ENCODE data around the gene MAPKAP1. TPM values are rescaled to one million over a fixed set of nuclear protein-coding genes. Genes with fewer than 3 reads are reported as not detected.

The MAPKAP1 gene
- total and polyA plus RNA-seq, 2 of the 13 experiments (the other 11 are each of a cell fraction or from before 2014, with no cell fraction given), result 45.0 to 64.3 TPM

DNA sequence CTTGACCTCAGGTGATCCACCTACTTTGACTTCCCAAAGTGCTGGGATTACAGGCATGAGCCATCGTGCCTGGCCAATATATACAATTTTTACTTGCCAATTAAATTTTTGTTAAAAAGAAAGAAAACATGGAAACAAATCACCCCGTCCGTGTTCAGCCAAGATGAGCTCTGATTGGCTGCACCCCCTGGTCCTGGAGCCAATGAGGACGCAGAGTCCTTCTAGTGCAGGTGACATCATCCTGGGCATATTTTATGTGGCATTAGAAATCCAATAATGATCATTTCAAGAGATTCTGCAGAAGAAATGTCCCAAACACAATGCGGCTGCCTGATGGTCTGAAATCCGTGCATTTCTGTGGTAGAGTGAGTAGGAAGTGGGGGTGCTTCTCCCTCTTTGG lies 285.8 kb downstream of the MAPKAP1 start:
- no peak overlapping the region for H3K27ac ChIP-seq (ENCODE audit: extremely low read length, insufficient read depth, low read length)
- no peaks in the 10 kb centered on the region for H4K20me1 ChIP-seq (ENCODE audit: insufficient read depth, low read length)
- no peak overlapping the region for H3K4me3 ChIP-seq (replicated peaks in 1 of 3; ENCODE audit: insufficient read depth in 1 of 3, low read depth in 2 of 3, low read length in 3 of 3)
- BruUV-seq (replicated peaks), result no TSS peak
- POLR2A ChIA-PET, result no interaction called here
- CTCF ChIA-PET (ENCODE audit: low intra/inter-chr PET ratio, low total read pairs), result no interaction called here
- no peak for FAIRE-seq
- H3K9ac ChIP-seq (ENCODE audit: insufficient read depth, low read depth, low read length), result no peak overlapping the region
- TF ChIP-seq NFYB (CRISPR knock-in tag; IDR thresholded peaks at IDR 0.05) (0 out of 2 replicates have a peak, but pooled peaks have one; percentile 15), NCOA1 (CRISPR knock-in tag; IDR thresholded peaks at IDR 0.05) (no peak)
- in situ Hi-C loops (cut with HindIII; ENCODE audit: extremely low pct_ligation_motif_present, low pct_unique_long_range_greater_than_20kb) (no loop called here), intact Hi-C loops (cut with micrococcal nuclease; ENCODE audit: unreplicated experiment) (no loop called here)
- no peaks in the 10 kb centered on the region for H3K9me3 ChIP-seq (ENCODE audit: low read length)
- H2AFZ ChIP-seq (ENCODE audit: low read length), result no peak overlapping the region
- no peak for DNase-seq (ENCODE audit: low spot score)
- ATAC-seq, result no peak
- H3K4me2 ChIP-seq (ENCODE audit: low read depth, low read length), result no peak overlapping the region
- H3K36me3 ChIP-seq (replicated peaks in 1 of 2; ENCODE audit: control insufficient read depth in 1 of 2, insufficient read depth in 2 of 2, low read length in 2 of 2), result no peaks in the 10 kb centered on the region
- peaks cover 41% of the 10 kb centered on the region for H3K4me1 ChIP-seq (ENCODE audit: insufficient read depth, low read length)
- peaks cover 1 to 3% of the 10 kb centered on the region in 2 experiments; a peak in 1 of 5 replicates for H3K27me3 ChIP-seq (ENCODE audit: control insufficient read depth in 1 of 2, insufficient read depth in 2 of 2, low read length in 2 of 2)
- no peaks in the 10 kb centered on the region for H3K79me2 ChIP-seq (ENCODE audit: insufficient read depth, low read length)
- WGBS (ENCODE audit: low lambda C conversion rate), result 66% methylated on average over 6 of the region's 6 CpGs

DNA sequence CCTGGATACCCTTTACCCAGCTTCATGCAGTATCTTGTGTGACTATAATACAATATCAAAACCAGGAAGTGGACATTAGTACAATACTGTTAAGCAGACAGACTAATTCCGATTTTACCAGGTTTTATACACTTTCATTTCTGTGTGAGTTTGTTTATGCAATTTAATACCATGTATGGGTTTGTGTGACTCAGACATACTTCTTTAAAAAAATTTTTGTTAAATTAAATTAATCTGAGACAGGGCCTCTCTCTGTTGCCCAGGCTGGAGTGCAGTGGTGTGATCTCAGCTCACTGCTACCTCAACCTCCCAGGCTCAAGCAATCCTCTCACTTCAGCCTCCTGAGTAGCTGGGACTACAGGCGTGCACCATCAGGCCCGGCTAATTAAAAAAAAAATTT lies 288.6 kb downstream of the MAPKAP1 start:
- Histone ChIP-seq H3K27ac (ENCODE audit: extremely low read length, insufficient read depth, low read length) (no peak overlapping the region), H2AFZ (ENCODE audit: low read length) (no peak overlapping the region), H3K4me1 (ENCODE audit: insufficient read depth, low read length) (peaks cover 19% of the 10 kb centered on the region), H3K9me3 (ENCODE audit: low read length) (no peaks in the 10 kb centered on the region), H3K79me2 (ENCODE audit: insufficient read depth, low read length) (no peaks in the 10 kb centered on the region), H3K4me3 (replicated peaks in 1 of 3; ENCODE audit: insufficient read depth in 1 of 3, low read depth in 2 of 3, low read length in 3 of 3) (no peak overlapping the region), H3K27me3 (ENCODE audit: control insufficient read depth in 1 of 2, insufficient read depth in 2 of 2, low read length in 2 of 2) (peaks cover 1 to 3% of the 10 kb centered on the region in 2 experiments; a peak in 1 of 5 replicates), H3K36me3 (replicated peaks in 1 of 2; ENCODE audit: control insufficient read depth in 1 of 2, insufficient read depth in 2 of 2, low read length in 2 of 2) (no peaks in the 10 kb centered on the region), H4K20me1 (ENCODE audit: insufficient read depth, low read length) (no peaks in the 10 kb centered on the region), H3K9ac (ENCODE audit: insufficient read depth, low read depth, low read length) (no peak overlapping the region), H3K4me2 (ENCODE audit: low read depth, low read length) (no peak overlapping the region)
- FAIRE-seq, result no peak
- no peak for ATAC-seq
- in situ Hi-C loops (cut with HindIII; ENCODE audit: extremely low pct_ligation_motif_present, low pct_unique_long_range_greater_than_20kb), result no loop called here
- no TSS peak for BruUV-seq (replicated peaks)
- no peak for DNase-seq (ENCODE audit: low spot score)
- ChIA-PET POLR2A (no interaction called here), CTCF (ENCODE audit: low intra/inter-chr PET ratio, low total read pairs) (no interaction called here)
- WGBS (ENCODE audit: low lambda C conversion rate), result 51% methylated on average over 3 of the region's 3 CpGs
- intact Hi-C loops (cut with micrococcal nuclease; ENCODE audit: unreplicated experiment), result no loop called here
- TF ChIP-seq, protein P1, sequence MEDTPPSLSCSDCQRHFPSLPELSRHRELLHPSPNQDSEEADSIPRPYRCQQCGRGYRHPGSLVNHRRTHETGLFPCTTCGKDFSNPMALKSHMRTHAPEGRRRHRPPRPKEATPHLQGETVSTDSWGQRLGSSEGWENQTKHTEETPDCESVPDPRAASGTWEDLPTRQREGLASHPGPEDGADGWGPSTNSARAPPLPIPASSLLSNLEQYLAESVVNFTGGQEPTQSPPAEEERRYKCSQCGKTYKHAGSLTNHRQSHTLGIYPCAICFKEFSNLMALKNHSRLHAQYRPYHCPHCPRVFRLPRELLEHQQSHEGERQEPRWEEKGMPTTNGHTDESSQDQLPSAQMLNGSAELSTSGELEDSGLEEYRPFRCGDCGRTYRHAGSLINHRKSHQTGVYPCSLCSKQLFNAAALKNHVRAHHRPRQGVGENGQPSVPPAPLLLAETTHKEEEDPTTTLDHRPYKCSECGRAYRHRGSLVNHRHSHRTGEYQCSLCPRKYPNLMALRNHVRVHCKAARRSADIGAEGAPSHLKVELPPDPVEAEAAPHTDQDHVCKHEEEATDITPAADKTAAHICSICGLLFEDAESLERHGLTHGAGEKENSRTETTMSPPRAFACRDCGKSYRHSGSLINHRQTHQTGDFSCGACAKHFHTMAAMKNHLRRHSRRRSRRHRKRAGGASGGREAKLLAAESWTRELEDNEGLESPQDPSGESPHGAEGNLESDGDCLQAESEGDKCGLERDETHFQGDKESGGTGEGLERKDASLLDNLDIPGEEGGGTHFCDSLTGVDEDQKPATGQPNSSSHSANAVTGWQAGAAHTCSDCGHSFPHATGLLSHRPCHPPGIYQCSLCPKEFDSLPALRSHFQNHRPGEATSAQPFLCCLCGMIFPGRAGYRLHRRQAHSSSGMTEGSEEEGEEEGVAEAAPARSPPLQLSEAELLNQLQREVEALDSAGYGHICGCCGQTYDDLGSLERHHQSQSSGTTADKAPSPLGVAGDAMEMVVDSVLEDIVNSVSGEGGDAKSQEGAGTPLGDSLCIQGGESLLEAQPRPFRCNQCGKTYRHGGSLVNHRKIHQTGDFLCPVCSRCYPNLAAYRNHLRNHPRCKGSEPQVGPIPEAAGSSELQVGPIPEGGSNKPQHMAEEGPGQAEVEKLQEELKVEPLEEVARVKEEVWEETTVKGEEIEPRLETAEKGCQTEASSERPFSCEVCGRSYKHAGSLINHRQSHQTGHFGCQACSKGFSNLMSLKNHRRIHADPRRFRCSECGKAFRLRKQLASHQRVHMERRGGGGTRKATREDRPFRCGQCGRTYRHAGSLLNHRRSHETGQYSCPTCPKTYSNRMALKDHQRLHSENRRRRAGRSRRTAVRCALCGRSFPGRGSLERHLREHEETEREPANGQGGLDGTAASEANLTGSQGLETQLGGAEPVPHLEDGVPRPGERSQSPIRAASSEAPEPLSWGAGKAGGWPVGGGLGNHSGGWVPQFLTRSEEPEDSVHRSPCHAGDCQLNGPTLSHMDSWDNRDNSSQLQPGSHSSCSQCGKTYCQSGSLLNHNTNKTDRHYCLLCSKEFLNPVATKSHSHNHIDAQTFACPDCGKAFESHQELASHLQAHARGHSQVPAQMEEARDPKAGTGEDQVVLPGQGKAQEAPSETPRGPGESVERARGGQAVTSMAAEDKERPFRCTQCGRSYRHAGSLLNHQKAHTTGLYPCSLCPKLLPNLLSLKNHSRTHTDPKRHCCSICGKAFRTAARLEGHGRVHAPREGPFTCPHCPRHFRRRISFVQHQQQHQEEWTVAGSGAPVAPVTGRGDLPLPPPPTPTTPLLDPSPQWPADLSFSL (CRISPR knock-in tag; IDR thresholded peaks at IDR 0.05), result no peak
- TF ChIP-seq RBFOX2 (IDR thresholded peaks at IDR 0.05; ENCODE audit: low read depth, low read length) (no peak), KDM6A (CRISPR knock-in tag; IDR thresholded peaks at IDR 0.05; ENCODE audit: low read depth) (no peak), RFXANK (CRISPR knock-in tag; IDR thresholded peaks at IDR 0.05) (no peak), ATF7 (IDR thresholded peaks at IDR 0.05) (no peak), ATF7 (CRISPR knock-in tag; IDR thresholded peaks at IDR 0.05) (no peak), ZNF180 (CRISPR knock-in tag; IDR thresholded peaks at IDR 0.05; ENCODE audit: borderline replicate concordance, low read depth) (no peak), ZFP41 (CRISPR knock-in tag; IDR thresholded peaks at IDR 0.05; ENCODE audit: borderline replicate concordance) (no peak), FOXA1 (IDR thresholded peaks at IDR 0.05) (no peak), FOXA1 (CRISPR knock-in tag; IDR thresholded peaks at IDR 0.05) (no peak), NBN (conservative IDR thresholded peaks at IDR 0.05) (no peak)
- TF ChIP-seq, protein P2, sequence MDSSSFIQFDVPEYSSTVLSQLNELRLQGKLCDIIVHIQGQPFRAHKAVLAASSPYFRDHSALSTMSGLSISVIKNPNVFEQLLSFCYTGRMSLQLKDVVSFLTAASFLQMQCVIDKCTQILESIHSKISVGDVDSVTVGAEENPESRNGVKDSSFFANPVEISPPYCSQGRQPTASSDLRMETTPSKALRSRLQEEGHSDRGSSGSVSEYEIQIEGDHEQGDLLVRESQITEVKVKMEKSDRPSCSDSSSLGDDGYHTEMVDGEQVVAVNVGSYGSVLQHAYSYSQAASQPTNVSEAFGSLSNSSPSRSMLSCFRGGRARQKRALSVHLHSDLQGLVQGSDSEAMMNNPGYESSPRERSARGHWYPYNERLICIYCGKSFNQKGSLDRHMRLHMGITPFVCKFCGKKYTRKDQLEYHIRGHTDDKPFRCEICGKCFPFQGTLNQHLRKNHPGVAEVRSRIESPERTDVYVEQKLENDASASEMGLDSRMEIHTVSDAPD (CRISPR knock-in tag; IDR thresholded peaks at IDR 0.05), result no peak

All from HepG2 (cell line).